Measurements from ENCODE around the gene DPPA5. TPM values are rescaled to one million over a fixed set of nuclear protein-coding genes. Genes with fewer than 3 reads are reported as not detected.
"Not testable (repeated sequence)": the region's sequence is repeated elsewhere in the genome, so short reads cannot be mapped to it uniquely, and the experiment has no call there.

Gene DPPA5
- total RNA-seq, 1 donor from 2014 or later = not detected

- TF ChIP-seq CTCF (conservative IDR thresholded peaks at IDR 0.05; ENCODE audit: low read depth, low read length) = no peak
- DNase-seq (ENCODE audit: low read depth) = peak; percentile 41
- no peak overlapping the region for H3K4me3 ChIP-seq (ENCODE audit: low read depth, low read length)
These were observed 28.4 kb downstream of the DPPA5 start for GRCh38 chr6:73325656-73326055.

- no peak for TF ChIP-seq CTCF (conservative IDR thresholded peaks at IDR 0.05; ENCODE audit: low read depth, low read length)
- no peak overlapping the region for H3K4me3 ChIP-seq (ENCODE audit: low read depth, low read length)
- no peak for DNase-seq (ENCODE audit: low read depth)
These were observed 30.8 kb downstream of the DPPA5 start for GRCh38 chr6:73323323-73323722.

- peak overlapping the region; percentile 31 for H3K4me3 ChIP-seq (ENCODE audit: low read depth, low read length)
- TF ChIP-seq CTCF (conservative IDR thresholded peaks at IDR 0.05; ENCODE audit: low read depth, low read length) = no peak
- DNase-seq (ENCODE audit: low read depth) = no peak
These were observed 39.2 kb downstream of the DPPA5 start for GRCh38 chr6:73314577-73315492.

GRCh38 chr6:73310503-73310845 is 43.6 kb downstream of the DPPA5 start:
- DNase-seq (ENCODE audit: low read depth) = not testable (repeated sequence)
- peak overlapping the region; percentile 66 for H3K4me3 ChIP-seq (ENCODE audit: low read depth, low read length)

- peak; percentile 58 for TF ChIP-seq CTCF (conservative IDR thresholded peaks at IDR 0.05; ENCODE audit: low read depth, low read length)
- no peak for DNase-seq (ENCODE audit: low read depth)
- H3K4me3 ChIP-seq (ENCODE audit: low read depth, low read length) = peak overlapping the region; percentile 66
These were observed 44.1 kb downstream of the DPPA5 start for GRCh38 chr6:73309785-73310502.

- H3K4me3 ChIP-seq (ENCODE audit: low read depth, low read length) = peak overlapping the region; percentile 66
- DNase-seq (ENCODE audit: low read depth) = no peak
- TF ChIP-seq CTCF (conservative IDR thresholded peaks at IDR 0.05; ENCODE audit: low read depth, low read length) = no peak
These were observed 44.6 kb downstream of the DPPA5 start for GRCh38 chr6:73309535-73309784.

GRCh38 chr6:73308712-73309534 is 45.2 kb downstream of the DPPA5 start:
- peak; percentile 31 for TF ChIP-seq CTCF (conservative IDR thresholded peaks at IDR 0.05; ENCODE audit: low read depth, low read length)
- no peak for DNase-seq (ENCODE audit: low read depth)
- peak overlapping the region; percentile 66 for H3K4me3 ChIP-seq (ENCODE audit: low read depth, low read length)

GRCh38 chr6:73303773-73304172 is 50.3 kb downstream of the DPPA5 start:
- H3K4me3 ChIP-seq (ENCODE audit: low read depth, low read length); DNase-seq (ENCODE audit: low read depth): not testable (repeated sequence)

Measured in epithelial cell of proximal tubule (primary cell).